NCI-H1092 (cell line): ENCODE data around the gene DOK7.

ENCODE experiments used
- DNase-seq: peaks from one replicate; lab custom pipeline; 2025; lab: John Stamatoyannopoulos, UW

The DOK7 gene

GRCh38 chr4:3489451-3489962 is 26.4 kb downstream of the DOK7 start:
- no peak for DNase-seq

GRCh38 chr4:3491681-3492405 is 28.7 kb downstream of the DOK7 start:
- no peak for DNase-seq

GRCh38 chr4:3492741-3493719 is 29.9 kb downstream of the DOK7 start:
- no peak for DNase-seq

GRCh38 chr4:3493720-3494461 is 30.8 kb downstream of the DOK7 start:
- DNase-seq, result no peak

- no peak for DNase-seq
Observed at GRCh38 chr4:3494462-3494871, 31.4 kb downstream of the DOK7 start.

GRCh38 chr4:3495204-3495975 is 32.3 kb downstream of the DOK7 start:
- no peak for DNase-seq

GRCh38 chr4:3496021-3496420 is 32.9 kb downstream of the DOK7 start:
- DNase-seq, result no peak

- DNase-seq, result no peak
Observed at GRCh38 chr4:3497095-3497494, 34.0 kb downstream of the DOK7 start.

- DNase-seq, result no peak
Observed at GRCh38 chr4:3497523-3498389, 34.6 kb downstream of the DOK7 start.

- DNase-seq, result no peak
Observed at GRCh38 chr4:3498407-3498806, 35.3 kb downstream of the DOK7 start.

GRCh38 chr4:3498901-3499510 is 35.9 kb downstream of the DOK7 start:
- DNase-seq, result no peak

GRCh38 chr4:3499710-3500109 is 36.6 kb downstream of the DOK7 start:
- no peak for DNase-seq

GRCh38 chr4:3500111-3500510 is 37.0 kb downstream of the DOK7 start:
- no peak for DNase-seq

GRCh38 chr4:3500634-3501101 is 37.6 kb downstream of the DOK7 start:
- no peak for DNase-seq

GRCh38 chr4:3501126-3501824 is 38.2 kb downstream of the DOK7 start:
- no peak for DNase-seq

- DNase-seq, result no peak
Observed at GRCh38 chr4:3501825-3502425, 38.8 kb downstream of the DOK7 start.

GRCh38 chr4:3502941-3503936 is 40.1 kb downstream of the DOK7 start:
- DNase-seq, result no peak

GRCh38 chr4:3505231-3505630 is 42.1 kb downstream of the DOK7 start:
- DNase-seq, result no peak
